Measurements from ENCODE around the gene PLPPR1.
"Not testable (repeated sequence)": the region's sequence is repeated elsewhere in the genome, so short reads cannot be mapped to it uniquely, and the experiment has no call there.

The PLPPR1 gene

DNA sequence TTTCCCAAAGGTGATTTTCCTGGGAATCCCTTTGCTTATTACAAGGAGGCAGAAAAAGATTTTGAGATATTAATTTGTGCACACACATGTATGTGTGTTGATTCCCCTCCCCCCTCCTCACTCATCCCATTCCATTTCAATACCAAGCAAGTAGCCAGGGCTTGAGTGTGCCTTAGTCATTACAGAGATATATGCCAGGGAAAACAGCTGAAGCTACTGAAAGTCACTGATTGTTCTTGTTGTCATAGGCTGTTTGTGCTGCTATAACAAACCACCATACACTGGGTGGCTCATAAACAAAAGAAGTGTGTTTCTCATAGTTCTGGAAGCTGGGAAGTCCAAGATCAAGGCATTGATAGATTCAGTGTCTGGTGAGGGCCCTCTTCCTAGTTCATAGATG, 197.6 kb downstream of the PLPPR1 start:
- DNase-seq: no peak

DNA sequence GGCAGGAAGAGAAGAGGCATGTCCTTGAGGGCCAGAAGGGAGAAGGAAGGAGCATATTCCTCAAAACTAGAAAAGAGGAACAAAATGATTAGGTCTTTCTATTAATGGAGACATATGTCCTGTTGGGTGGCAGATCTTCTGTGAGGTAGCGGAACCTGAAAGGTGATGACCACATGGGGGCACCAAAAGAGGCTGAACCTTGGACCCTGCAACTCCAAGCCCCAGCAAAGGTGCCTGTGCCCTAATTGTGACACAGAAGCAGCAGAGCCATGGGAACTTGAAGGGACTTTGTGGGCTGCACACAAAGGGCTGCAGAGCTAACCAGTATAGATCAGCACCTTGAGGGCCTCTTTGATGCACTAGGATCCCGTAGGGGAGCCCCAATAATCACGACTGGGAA, 198.3 kb downstream of the PLPPR1 start:
- no peak for DNase-seq

DNA sequence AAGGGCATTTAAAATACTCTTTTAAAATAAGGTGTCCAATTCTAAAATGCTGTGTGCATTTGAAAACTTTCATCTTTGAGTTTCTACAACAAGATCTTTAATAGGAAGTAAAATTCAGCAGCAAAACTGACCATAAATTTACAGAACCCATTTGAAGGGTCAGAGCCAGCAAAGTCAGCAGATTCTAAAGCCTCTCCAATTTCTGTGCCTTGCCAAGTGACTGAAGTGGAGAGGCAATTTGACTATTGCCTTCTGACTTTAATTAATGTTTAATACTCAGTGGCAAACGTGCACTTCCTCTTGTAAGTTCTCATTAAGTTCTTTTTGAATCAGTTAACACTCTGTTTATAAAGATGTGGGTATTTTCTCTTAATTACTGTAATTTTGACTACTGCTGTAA, 201.1 kb downstream of the PLPPR1 start:
- DNase-seq: no peak

DNA sequence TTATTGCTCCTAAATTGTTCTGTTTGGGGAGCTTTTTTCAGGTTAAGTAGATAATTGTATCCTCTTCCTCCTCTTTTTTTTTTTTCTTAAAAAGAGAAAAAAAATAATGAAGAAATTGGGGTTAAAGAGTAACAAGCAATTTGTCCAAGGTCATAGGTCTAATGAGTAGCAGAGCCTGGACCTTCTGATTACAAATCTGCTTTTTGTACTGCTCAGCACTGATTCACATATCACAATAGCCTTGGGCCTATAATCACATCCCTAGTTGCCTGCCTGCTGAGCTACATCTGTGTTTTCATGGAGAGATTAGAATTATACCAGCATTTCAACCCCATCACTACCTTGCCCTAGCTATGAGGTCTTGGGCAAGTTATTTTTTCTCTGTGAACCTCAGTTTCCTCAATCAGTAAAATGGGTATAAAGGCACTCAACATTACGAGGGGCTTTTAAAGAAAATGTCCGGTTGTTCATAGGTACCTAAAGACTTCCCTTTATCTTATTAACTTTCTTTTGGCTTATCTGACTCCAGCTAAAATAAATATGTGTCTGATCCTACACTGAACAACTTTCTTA, 204.0 kb downstream of the PLPPR1 start:
- no peak for DNase-seq

DNA sequence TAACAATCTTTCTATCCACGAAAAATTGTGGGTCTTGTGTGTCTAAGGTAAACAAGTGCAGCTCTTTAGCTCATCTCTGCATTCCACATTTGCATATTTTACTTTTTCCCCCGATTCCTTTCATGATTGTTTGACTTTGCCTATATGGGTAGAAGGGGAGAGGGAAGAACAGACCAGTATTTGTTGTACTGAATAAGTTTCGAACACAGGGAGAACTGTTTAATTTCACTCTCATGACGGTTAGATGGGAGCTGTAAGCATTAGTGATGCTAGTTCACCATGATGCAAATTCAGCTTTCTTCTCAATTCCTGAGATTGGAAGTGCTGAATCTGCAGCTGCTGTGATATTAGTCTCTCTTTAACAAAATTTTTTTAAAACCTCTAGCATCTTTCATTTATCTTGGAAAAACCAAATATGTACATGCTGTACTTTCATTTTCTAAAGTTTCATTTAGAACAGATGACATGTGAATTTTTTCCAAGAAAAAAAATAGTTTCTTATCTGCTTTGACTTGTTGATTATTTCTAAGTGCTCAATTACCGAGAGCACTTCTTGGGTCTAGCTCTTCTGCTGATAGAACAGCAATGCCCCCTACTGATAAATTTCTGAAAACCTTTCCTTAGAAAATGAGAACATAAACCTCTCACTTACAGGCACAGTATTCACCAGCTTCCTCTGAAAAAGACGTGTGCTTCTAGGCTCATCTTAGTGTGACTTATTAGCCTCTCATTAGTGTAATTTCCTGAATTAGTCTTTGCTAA, 206.8 kb downstream of the PLPPR1 start:
- DNase-seq: peak; percentile 9

- DNase-seq: no peak
These were observed 214.1 kb downstream of the PLPPR1 start for GRCh38 chr9:101242651-101243050.

DNA sequence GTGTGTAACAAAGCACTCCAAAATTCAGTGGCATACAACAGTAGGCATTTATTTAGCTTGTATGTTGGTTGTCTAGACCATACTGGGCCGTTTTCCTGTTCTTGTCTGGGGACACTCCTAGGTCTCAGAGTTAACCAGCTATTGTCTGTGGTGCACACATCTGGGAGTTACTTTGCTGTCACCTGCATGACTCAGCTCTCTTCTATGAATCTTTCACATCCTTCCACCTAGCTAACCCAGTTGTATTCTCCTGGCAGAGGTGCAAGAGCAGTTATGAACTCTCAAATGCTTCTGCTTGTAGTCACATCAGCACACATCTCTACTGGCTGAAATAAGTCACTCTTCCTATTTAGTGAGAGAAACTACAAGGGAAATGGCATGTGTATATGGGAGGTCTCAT, 218.2 kb downstream of the PLPPR1 start:
- no peak for DNase-seq

- no peak for DNase-seq
These were observed 218.8 kb downstream of the PLPPR1 start for GRCh38 chr9:101247297-101247696.

DNA sequence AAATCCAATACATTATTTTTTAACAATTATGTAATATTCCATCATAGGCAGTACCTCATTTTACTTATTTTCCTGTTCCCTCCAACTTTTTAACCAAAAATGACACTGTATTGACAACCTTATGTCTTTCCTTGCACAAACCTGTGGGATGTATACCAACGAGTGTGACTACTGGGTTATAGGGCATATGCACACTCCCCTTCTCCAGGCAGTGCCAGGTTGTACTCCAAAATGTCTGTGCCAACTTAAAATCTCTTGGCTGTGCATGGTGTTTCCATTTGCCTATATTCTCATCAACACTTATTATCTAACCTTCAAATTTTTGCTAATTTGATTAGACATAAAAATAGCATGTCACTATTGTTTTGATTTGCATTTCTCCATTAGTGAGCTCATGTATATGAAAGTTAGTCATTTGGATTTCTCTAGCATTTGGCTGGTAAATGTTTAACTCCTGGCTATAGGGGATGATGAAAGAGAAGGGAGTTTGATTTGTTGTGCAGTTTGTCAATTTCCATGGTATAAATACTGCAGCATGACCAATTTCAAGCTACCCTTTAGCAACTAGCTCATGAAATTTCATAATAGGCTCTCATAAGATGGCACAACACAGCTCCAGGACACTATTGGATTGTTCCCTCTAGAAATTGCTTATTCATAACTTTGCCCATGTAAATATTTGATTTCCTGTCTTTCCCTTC, 226.4 kb downstream of the PLPPR1 start:
- DNase-seq: no peak

GRCh38 chr9:101264727-101265126, 236.2 kb downstream of the PLPPR1 start:
- no peak for DNase-seq

DNA sequence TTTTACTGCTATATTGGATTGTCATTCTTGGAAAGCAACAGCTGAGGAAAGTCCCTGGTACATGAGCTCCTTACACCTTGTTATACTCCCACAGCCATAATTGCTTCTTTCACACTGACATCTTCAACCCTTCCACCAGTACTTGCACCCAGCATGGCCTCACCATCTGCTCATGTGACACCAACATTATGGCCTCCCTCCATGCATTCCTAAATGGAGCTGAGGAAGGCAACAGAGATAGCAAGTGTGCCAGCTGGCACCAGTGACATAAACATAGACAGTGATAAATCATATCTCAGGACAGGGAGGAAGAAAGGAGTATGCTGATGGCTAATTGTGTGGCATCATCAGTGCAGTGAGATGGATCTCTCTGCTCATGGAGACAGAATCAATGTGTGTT, 236.7 kb downstream of the PLPPR1 start:
- no peak for DNase-seq

GRCh38 chr9:101268426-101268825, 239.9 kb downstream of the PLPPR1 start:
- DNase-seq: no peak

DNA sequence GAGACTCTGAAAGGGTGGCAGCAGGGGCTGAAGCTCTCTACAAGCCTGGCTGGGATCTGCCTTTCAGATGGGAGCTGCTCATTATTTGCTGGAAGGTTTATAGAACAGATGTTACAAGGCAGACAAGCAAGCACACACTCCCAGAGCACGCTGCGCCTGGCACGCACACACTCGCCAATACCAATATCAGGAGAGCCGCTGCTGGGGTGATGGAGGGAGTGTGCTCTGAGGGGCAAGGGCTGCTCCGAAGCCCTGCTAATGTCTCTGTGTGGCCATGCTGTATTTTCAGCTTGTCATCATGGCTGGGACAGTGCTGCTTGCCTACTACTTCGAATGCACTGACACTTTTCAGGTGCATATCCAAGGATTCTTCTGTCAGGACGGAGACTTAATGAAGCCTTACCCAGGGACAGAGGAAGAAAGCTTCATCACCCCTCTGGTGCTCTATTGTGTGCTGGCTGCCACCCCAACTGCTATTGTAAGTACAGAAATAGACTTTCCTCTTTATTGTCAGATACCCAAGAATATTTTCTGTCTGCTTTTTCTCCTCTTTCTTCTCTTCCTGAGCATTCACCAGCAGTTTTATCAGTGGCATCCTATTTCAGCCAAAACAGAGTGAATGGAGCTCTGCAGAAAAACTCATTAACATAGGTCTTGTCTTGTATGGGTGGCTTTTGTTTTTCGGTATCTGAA, 241.2 kb downstream of the PLPPR1 start:
- no peak for DNase-seq

DNA sequence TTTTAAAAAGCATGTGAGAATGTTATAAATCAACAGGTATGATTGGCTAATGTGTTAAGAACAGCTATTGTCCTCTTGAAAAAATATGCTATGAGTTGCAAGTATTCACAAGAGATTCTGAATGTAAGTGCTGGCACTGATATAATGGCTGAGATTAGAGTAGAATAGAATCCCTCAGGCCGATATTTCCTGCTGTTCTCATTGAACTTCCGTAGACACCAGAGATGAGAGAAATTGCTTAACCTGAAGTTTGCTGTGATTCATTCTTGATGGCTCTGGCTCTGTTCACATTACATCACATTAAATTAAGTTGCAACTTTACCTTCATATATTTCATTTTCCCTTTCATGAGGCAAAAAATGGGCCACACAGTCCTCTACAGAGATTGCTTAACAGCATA, 241.8 kb downstream of the PLPPR1 start:
- no peak for DNase-seq

DNA sequence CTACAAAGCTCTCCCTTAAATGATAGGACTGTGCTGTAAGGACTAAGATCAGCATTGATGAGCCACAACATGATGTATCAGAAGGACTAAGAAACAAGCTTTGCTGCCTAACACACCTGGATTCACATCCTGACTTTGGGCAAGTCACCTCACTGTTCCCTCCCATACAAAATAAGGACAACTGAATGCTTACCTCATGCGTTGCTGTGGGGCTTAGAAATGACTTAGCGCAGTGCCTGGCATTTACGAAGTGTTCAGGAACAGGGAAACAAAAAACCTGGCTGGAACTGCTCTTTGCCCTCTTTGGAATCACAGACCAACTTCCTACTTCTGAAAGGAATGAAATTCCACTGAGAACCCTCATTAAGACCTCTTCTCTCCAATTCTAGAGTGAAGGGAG, 242.6 kb downstream of the PLPPR1 start:
- DNase-seq: no peak

DNA sequence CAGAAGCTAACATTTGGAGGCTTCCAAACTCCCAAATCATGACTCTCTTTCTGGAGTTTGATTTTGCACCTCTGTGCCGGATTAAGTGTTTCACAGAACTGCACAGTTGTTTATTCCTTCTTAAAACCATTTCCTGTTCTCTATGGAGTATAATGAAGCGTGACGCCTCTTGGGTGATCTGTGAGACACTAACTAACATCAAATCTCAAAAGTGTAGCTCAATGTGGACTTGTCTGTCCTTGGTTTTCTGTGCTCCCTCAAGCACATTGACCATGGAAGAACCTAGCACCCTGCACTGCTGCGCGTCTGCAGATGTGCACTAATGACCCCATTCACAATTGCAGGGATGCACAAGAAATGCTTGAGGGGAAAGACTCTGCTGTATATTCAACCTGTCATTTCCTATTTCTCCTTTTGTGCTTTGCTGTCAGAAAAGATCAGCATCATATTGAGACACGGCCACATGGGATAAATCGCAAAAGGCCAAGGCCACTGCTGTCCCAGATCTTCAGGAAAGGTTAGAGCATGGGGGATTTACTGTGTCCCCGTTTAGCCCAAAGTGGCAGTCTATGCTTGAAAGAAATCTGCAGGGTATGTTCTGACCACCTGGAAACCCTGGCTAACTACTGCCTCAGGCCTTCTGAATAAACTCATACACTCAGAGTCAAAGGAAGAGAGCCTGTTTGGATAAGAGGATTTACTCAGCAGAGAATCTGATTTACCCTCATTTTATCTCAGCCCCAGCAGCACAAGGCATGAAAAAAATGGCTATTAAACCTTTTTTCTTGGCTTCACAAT, 246.6 kb downstream of the PLPPR1 start:
- DNase-seq: no peak

- no peak for DNase-seq
These were observed 247.3 kb downstream of the PLPPR1 start for GRCh38 chr9:101275769-101276250.

- not testable (repeated sequence) for DNase-seq
These were observed 262.5 kb downstream of the PLPPR1 start for GRCh38 chr9:101291043-101291442.

DNA sequence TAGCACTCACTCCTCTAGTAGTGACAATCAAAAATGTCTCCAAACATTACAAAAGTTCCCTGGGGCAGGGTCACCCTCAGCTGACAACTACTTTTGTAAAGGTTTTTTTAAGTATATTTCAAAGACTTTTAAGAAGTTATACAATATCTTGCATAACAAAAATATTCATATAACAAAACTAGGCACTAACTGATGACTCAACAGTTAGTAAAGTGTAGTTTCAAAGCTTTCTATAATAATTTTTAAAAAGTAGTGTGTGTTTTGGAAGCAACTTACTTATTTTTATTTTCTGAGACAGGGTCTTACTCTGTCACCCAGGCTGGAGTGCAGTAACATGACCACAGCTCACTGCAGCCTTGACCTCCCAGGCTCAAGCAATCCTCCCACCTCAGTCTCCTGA, 271.4 kb downstream of the PLPPR1 start:
- no peak for DNase-seq

DNA sequence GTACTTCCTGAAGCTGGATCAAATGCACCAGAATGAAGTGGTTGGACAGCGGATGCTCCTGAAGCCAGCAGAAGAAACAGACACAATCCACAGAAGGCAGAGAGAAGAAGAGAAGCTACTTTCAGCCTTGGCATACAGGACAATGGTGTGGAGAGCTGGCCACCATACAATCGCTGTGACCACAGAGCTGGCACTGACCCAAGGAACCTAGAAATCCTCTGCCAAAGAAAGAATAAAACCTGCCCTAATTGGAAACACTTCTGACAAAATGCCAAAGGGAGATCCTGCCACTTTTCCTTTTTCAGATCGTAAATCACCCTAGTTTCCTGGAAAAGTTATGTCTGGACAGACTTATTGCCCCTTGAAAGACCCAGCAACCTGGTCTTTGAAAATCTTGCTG, 278.5 kb downstream of the PLPPR1 start:
- DNase-seq: no peak

DNA sequence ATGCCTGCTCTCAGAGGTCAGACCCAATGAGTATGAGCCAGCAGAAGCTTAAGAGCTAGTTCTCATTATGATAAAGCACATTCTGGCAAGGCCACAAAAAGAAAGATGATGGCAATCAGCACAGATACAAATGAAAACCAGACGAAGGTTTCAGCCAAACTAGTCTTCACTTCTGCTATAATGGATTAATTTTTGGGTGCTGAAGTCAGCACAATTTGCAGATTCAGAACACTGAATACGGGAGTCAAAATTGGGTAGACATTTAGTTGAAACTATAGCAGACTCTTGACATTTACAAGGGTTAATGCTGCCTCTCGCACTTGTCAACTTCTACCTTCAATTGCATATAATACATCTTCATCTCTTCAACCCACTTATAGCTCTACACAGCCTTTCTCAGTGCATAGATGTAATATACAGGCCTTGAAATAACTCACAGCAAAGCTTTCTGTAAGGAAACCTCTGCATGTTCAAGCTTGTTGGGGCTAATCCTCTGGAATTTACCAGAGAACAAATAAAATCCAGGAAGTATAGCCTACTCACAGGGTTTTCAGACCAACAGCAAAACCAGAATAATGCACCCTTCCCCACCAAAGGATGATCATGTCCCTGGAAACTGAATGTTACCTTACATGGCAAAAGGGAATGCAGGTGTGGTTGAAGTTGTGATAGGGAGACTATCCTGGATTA, 279.1 kb downstream of the PLPPR1 start:
- DNase-seq: no peak

- no peak for DNase-seq
These were observed 280.6 kb downstream of the PLPPR1 start for GRCh38 chr9:101309139-101309538.
